Measurements from ENCODE around the gene NDEL1.
"Not testable (repeated sequence)": the region's sequence is repeated elsewhere in the genome, so short reads cannot be mapped to it uniquely, and the experiment has no call there.

NDEL1 gene

GRCh38 chr17:8435245-8436168 lies at the start of gene NDEL1:
Gene NDEL1, plus strand, starts transcription at chr17:8435884. Its CDS starts 8,388 bp downstream, at chr17:8444272.
- DNase-seq (ENCODE audit: extremely low read depth in 1 of 2, low read depth in 1 of 2) = peak; percentile 98 to 99

- DNase-seq (ENCODE audit: extremely low read depth in 1 of 2, low read depth in 1 of 2) = no peak
Observed at GRCh38 chr17:8386841-8387240, 48.8 kb upstream of the NDEL1 start.

GRCh38 chr17:8387914-8388651 lies 47.6 kb upstream of the NDEL1 start:
- no peak for DNase-seq (ENCODE audit: extremely low read depth in 1 of 2, low read depth in 1 of 2)

- DNase-seq (ENCODE audit: extremely low read depth in 1 of 2, low read depth in 1 of 2) = no peak
Observed at GRCh38 chr17:8391711-8392110, 44.0 kb upstream of the NDEL1 start.

GRCh38 chr17:8392274-8392673 lies 43.4 kb upstream of the NDEL1 start:
- no peak for DNase-seq (ENCODE audit: extremely low read depth in 1 of 2, low read depth in 1 of 2)

- DNase-seq (ENCODE audit: extremely low read depth in 1 of 2, low read depth in 1 of 2) = no peak
Observed at GRCh38 chr17:8392674-8393469, 42.8 kb upstream of the NDEL1 start.

- DNase-seq (ENCODE audit: extremely low read depth in 1 of 2, low read depth in 1 of 2) = no peak
Observed at GRCh38 chr17:8393470-8394231, 42.0 kb upstream of the NDEL1 start.

GRCh38 chr17:8394497-8394896 lies 41.2 kb upstream of the NDEL1 start:
- not testable (repeated sequence) for DNase-seq (ENCODE audit: extremely low read depth in 1 of 2, low read depth in 1 of 2)

- DNase-seq (ENCODE audit: extremely low read depth in 1 of 2, low read depth in 1 of 2) = no peak
Observed at GRCh38 chr17:8397636-8398035, 38.0 kb upstream of the NDEL1 start, which contains the start of gene RNF222. Gene RNF222, minus strand, starts transcription at chr17:8397827. Its CDS starts 4,366 bp downstream, at chr17:8393461.

GRCh38 chr17:8398980-8399379 lies 36.7 kb upstream of the NDEL1 start:
- no peak for DNase-seq (ENCODE audit: extremely low read depth in 1 of 2, low read depth in 1 of 2)

GRCh38 chr17:8401107-8401506 lies 34.6 kb upstream of the NDEL1 start:
- no peak for DNase-seq (ENCODE audit: extremely low read depth in 1 of 2, low read depth in 1 of 2)

- DNase-seq (ENCODE audit: extremely low read depth in 1 of 2, low read depth in 1 of 2) = no peak
Observed at GRCh38 chr17:8402921-8403536, 32.7 kb upstream of the NDEL1 start.

GRCh38 chr17:8405499-8406016 lies 30.1 kb upstream of the NDEL1 start:
- no peak for DNase-seq (ENCODE audit: extremely low read depth in 1 of 2, low read depth in 1 of 2)

- DNase-seq (ENCODE audit: extremely low read depth in 1 of 2, low read depth in 1 of 2) = no peak
Observed at GRCh38 chr17:8406174-8406573, 29.5 kb upstream of the NDEL1 start.

- no peak for DNase-seq (ENCODE audit: extremely low read depth in 1 of 2, low read depth in 1 of 2)
Observed at GRCh38 chr17:8408371-8408770, 27.3 kb upstream of the NDEL1 start.

GRCh38 chr17:8409966-8410882 lies 25.5 kb upstream of the NDEL1 start:
- peak; percentile 24 to 61 for DNase-seq (ENCODE audit: extremely low read depth in 1 of 2, low read depth in 1 of 2)

- no peak for DNase-seq (ENCODE audit: extremely low read depth in 1 of 2, low read depth in 1 of 2)
Observed at GRCh38 chr17:8410883-8411238, 24.8 kb upstream of the NDEL1 start.

- no peak for DNase-seq (ENCODE audit: extremely low read depth in 1 of 2, low read depth in 1 of 2)
Observed at GRCh38 chr17:8412089-8412488, 23.6 kb upstream of the NDEL1 start.

GRCh38 chr17:8413328-8413727 lies 22.4 kb upstream of the NDEL1 start:
- DNase-seq (ENCODE audit: extremely low read depth in 1 of 2, low read depth in 1 of 2) = no peak

Data from stimulated activated CD8-positive, alpha-beta memory T cell treated with anti-CD3 and anti-CD28 coated beads, Interleukin-7, amount 100 ng/mL, for 48 hours (primary cell).